ENCODE measurements around the gene UNC119. TPM values are rescaled to one million over a fixed set of nuclear protein-coding genes. Genes with fewer than 3 reads are reported as not detected.

Gene UNC119
- polyA plus RNA-seq, 3 donors: 12.5 to 16.6 (median 15.0) TPM

DNA sequence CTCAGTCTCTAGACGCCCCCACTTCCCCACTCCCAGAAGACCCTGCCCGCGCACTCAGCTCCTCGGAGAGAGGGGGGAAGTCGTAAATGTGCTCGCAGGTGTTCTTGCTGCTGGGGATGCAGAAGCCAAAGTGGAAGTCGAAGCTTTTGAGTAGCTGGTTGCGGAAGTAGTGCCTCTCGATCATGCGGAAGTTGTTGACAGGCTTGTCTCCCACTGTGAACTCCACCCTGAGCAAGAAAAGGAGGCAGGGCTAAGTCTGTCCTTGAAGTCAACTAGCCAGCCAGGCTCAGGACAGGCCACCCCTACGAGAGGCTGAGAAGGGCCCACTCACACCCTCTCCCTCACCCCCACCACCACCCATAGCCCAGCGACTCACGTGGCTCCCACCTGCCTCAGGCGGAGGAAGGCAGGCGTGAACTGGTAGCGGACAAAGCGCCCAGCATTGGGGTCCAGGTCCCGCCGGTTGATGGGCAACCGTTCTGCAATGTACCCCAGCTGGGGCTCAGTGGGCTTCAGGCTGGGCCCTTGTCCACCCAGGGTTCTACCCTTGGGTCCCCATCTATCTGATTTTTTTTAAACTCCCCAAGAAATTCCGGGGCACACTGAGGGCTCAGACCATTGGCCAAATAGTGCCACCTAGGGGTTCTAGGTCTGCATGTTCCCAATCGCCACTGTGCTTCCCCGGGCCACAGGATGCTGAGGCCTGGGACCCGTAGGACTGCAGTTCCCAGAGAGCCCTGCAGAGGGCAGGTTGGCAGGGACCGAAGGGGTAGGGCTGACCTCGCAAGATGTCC, 4.6 kb downstream of the UNC119 start:
- no peak overlapping the region for H3K27ac ChIP-seq (ENCODE audit: low read depth, low read length)

DNA sequence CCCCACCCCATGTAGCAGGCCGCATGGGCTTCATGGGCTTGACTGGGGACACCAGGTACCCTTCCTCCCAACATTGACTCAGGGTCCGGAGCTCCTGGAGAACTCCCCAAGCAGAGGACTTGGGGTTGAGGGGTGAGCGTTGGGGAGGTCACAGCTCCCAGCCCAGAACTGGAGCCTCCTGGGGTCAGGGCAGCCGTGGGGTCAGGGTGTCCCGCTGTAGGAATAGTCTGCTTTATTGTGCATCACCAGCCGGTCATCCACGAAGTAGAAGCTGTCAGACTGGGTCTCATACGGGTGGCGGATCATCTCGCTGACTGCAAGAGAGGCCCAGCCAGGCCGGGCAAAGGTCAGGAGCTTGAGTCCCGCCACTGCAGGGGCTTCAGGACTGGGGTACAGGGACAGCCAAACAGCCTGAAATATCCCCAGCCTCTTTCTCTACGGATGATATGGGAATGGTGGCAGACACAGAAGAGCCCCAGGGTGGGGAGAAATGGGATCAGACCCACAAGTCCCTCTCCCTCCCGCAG, 5.3 kb downstream of the UNC119 start:
- 86 to 91% (median 89%) methylated on average over 14 of the region's 14 CpGs for WGBS, 3 donors

More for the DNA sequence above, 4.6 kb downstream of the UNC119 start:
- 53 to 73% (median 64%) methylated on average over 26 of the region's 26 CpGs for WGBS, 3 donors

DNA sequence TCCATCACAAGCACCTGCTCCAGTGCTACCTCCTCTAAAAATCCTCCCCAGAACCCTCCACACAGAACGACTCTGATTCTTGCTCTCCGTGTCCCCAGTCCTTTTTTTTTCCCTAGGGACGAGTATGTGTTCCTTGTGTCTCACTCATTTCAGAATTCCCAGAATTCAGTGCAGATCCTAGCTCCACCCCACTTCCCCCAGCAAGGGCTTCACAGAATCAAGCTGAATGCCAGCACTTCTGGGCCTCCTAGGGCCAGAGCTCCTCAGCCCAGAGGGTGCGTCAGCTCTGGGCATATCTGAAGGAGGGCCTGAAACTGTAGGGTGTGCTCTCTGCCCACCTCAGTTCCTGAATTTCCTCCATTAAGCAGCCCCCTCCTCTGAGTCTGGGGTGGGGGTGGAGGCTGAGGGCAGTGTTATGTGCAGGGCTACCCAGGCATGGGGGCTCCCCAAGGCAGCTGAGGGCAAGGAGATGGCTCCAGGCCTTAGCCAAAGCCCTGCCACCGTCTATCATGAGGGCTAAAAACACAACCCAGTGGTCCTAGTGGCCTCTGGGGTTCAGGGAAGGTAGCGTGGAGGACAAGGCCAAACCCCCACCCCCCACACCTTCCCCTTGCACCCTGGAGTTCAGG, 6.5 kb downstream of the UNC119 start:
- 72 to 77% (median 73%) methylated on average over 6 of the region's 6 CpGs for WGBS, 3 donors
- H3K27ac ChIP-seq (ENCODE audit: low read depth, low read length): no peak overlapping the region

More for the DNA sequence above, 5.3 kb downstream of the UNC119 start:
- no peak overlapping the region for H3K27ac ChIP-seq (ENCODE audit: low read depth, low read length)

DNA sequence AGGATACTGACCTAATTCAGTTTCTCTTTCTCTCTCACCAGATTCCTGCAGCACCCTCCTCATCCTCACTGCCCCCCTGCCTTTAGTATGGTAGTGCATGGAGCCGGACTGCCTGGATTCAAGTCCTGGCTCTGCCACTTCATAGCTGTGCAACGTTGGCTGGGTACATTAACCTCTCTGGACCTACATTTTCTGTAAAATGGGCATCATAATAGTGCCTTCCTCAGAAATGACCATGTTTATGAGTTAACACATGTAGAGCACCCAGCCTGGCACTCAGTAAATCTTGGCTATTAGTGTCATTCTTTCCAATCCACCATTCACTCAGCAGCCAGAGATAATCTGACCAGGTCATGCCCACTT, 7.3 kb downstream of the UNC119 start:
- H3K27ac ChIP-seq (ENCODE audit: low read depth, low read length): no peak overlapping the region
- WGBS, 3 donors: 71 to 85% (median 80%) methylated on average over 2 of the region's 2 CpGs

DNA sequence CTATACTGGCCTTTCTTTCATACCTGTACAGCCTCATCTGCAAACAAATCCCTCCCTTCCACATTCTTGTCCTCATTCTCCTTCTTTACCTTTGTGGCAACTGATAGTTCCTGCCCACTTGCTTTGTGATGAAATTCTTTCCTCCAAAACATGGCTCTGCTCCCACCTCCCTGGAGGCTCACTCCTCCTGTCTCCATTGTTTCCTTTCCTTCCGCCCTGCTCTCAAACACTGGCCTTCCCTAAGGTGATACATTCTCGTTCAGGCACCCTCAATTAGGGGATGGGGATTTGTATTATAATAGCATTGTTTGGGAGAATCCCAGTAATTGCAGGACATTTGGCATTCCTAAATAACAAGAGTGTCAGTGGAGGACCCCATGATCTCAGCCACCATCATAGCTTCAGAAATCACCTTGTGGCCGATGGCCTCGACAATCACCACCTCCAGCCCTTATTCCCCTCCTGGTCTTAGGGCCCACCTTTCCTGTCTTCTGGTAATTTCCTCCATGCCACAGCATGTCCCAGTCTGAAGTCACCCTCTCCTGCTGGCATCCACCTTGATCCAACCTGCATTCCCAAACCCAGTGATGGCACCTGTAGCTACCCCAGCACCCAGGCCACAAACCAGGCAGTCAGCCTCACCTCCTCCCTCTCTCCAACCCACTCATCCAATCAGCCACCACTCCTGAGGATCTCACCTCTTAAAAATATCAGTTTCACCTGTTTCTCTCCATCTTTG, 7.9 kb downstream of the UNC119 start:
- no peak overlapping the region for H3K27ac ChIP-seq (ENCODE audit: low read depth, low read length)
- WGBS, 3 donors: 83 to 88% (median 86%) methylated on average over 4 of the region's 4 CpGs

DNA sequence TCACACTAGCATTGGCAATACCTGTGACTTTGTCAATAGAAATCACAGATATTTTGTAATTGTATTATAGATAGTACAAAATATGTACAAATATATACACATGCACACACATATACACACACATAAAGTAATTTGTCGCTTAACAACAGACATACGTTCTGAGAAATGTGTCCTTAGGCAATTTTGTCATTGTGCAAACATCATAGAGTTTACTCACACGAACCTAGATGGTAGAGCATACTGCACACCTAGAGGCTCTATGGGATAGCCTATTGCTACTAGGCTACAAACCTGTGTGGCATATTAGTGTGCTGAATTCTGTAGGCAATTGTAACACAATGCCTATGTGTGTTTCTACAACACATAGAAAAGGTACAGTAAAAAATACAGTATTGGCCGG, 11.0 kb downstream of the UNC119 start:
- 73 to 91% (median 88%) methylated on average over 4 of the region's 4 CpGs for WGBS, 3 donors
- no peak overlapping the region for H3K27ac ChIP-seq (ENCODE audit: low read depth, low read length)

DNA sequence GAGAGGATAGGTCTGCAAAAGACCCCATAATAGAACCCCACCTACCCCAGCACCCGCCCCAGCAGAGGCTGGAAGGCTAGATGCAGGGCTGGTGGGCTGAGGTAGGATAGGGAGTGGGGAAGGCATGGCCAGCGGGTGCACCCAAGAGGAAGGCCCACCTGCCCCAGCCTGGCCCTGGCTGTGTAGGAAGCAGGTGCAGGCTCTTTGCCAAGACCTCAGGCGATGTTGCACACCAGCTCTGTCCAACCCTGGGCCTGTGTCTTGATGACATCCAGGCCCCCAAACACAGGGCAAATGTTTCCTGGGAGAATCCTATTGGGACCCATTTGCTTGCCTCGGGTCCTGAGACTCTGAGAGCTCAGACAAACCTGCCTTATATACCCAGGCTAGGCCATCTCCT, 12.2 kb downstream of the UNC119 start:
- WGBS, 3 donors: 72 to 83% (median 81%) methylated on average over 4 of the region's 4 CpGs
- H3K27ac ChIP-seq (ENCODE audit: low read depth, low read length): no peak overlapping the region

DNA sequence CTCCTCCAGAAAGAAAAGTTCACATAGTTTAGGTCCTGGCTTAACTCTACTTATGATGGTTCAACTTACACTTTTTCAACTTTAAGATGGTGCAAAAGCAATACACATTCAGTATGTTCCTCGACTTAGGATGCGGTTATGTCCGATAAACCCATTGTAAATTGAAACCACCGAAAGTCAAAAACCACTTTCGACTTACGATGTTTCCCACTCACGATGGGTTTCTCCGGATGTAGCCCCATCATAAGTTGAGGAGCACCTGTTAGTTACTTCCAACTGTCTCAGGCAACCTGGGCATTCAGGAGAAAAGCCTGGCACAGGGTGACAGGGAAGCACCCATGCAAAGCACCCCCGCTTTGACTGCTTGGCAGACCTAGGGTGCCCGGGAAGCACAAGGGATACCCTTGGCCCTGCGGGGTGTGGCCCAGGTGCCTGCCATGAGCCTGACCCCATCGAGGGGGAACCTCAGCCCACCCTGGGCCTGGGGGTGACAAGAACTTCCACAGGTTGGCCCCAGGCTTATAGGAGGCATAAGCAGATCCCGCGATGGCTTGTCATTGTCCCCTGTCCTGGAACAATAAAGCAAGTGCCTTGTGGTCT, 14.0 kb downstream of the UNC119 start:
- no peak overlapping the region for H3K27ac ChIP-seq (ENCODE audit: low read depth, low read length)
- WGBS, 3 donors: 86 to 89% (median 87%) methylated on average over 14 of the region's 14 CpGs

DNA sequence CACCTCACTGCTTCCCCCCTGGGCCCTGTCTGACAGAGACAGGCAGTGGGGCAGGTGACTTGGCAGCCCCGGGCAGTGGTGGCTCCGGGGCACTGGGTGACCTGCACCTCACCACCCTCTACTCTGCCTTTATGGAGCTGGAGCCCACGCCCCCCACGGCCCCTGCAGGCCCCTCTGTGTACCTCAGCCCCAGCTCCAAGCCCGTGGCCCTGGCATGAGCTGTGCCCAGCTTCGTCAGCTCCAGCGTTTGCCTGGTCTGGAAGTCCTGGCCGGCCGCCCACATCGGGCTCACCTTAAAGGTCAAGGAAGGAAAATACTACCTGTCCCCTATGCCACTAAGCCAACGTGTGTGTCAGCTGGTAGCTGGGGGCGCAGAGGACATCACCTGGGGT, 15.2 kb downstream of the UNC119 start:
- H3K27ac ChIP-seq (ENCODE audit: low read depth, low read length): no peak overlapping the region
- WGBS, 3 donors: 49 to 80% (median 71%) methylated on average over 11 to 12 of the region's 12 CpGs

DNA sequence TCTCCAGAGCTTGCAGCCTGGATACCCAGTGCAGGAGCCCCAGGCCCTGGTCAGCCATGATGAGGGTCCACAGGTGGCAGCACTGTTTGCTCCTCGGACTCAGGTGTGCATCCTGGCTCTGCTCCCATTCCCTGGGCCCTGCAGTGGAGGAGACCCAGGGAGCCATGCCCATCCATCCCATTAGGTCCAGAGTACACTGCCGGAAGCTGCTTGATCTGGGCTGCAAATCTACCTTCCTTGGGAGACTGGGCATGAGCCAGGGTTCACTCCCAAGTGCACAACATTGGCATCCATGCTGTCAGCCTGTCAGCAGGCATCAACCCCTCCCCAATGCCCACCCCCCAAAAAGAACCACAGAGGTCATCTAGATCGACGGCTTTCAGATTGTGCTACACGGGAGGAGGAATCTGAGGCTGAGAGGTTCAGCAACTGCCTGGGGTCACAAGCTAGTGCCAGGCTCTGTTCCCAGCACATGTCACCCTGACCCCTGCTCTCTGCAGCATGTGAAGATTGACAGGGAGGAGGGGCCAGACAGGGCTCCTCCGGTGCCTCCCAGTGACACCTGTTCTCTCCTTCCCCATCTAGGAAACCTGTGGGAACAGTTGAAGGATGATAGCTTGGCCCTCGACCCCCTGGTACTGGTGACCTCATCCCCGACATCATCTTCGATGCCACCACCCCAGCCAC, 15.7 kb downstream of the UNC119 start:
- H3K27ac ChIP-seq (ENCODE audit: low read depth, low read length): no peak overlapping the region
- 53 to 68% (median 67%) methylated on average over 9 of the region's 9 CpGs for WGBS, 3 donors

DNA sequence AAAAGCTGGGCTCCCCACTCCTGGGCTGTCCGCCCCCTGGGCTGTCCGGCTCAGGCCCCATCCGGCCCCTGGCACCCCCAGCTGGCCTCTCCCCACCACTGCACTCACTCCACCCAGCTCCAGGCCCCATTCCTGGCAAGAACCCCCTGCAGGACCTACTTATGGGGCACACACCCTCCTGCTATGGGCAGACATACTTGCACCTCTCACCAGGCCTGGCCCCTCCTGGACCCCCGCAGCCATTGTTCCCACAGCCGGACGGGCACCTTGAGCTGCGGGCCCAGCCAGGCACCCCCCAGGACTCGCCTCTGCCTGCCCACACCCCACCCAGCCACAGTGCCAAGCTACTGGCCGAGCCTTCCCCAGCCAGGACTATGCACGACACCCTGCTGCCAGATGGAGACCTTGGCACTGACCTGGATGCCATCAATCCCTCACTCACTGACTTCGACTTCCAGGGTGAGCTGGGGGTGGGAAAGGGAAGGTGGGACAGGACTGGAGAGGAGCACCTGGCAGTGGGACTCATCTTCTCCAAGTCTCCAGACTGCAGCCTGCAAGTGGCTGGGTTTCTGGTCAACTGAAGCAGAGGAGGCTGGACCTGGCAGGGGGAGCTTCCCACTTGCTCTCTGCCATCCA, 17.6 kb downstream of the UNC119 start:
- H3K27ac ChIP-seq (ENCODE audit: low read depth, low read length): no peak overlapping the region
- WGBS, 3 donors: 86 to 87% (median 86%) methylated on average over 10 to 11 of the region's 11 CpGs

DNA sequence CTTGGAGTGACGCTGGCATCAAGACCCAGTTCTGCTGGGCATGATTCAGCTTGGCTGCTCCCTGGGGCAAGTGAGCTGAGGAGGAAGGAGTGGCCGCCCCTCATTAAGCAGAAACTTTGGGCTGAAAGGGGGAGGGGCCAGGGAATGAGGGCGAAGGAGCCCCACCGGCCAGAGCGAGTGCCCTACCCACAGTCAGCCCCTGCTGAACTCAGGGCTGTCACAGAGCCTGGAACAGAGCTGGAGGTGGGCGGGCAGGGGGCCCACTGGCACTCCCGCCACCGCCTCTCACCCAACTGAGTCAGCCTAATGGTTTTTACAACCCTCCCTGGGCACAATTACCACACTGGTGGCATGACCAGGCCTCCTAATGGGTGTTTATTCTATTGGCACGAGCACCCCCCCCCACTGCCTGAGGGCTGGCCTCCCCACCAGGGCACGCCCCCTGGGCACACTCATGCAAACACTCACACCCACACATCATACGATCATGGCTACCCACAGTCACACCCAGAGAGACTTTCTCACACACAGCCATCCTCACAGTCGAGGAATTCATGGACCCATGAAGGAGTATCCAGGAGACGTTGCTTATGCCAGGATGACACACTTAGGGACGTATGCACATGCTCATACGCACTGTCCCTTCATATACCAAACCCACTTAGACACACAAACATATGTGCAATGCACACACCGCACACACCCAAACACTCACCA, 19.2 kb downstream of the UNC119 start:
- no peak overlapping the region for H3K27ac ChIP-seq (ENCODE audit: low read depth, low read length)
- WGBS, 3 donors: 74 to 82% (median 81%) methylated on average over 16 of the region's 16 CpGs

DNA sequence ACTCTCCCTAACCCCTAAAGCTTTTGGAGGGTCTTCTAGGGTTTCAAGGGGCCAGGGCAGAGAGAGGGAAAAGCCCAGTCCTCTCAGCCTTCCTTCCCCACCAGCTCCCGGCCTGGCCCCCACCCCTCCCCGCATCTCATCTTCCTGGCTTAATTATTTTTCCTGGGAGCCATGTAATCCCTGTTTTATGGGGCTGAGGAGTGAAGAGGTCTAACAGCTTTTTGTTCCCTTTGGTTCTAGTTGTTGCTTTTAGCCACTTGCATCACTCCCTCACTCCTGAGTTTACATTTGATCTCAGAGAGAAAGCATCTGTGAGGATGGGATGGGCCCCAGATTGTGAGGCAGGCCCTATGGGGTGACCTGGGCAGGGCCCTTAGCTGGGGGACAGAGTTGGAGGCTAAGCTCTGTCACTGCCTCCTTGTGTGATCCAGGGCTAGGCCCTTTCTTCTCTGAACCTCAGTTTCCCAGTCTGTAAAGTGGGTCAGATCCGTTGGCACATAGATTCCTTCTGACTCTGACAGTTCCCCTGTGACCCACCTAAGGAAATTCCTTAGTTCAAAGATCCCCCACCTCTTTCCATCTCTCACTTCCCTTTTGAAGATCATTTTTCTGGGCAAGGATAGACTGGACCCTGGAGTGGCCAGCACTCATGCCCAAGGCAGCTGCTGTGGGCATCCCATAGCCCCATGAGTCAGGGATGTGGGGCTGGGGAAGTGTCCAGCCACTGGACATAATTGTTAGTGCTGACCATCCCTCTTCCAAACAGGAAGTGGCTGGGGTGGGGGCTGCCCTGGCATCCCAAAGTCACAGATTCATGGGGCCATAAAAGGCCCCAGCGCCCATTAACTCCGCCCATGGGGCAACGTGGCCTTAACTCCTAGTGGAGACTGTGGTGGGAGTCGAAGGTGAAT, 20.1 kb downstream of the UNC119 start:
- WGBS, 3 donors: 72 to 92% (median 78%) methylated on average over 7 of the region's 7 CpGs
- no peak overlapping the region for H3K27ac ChIP-seq (ENCODE audit: low read depth, low read length)

DNA sequence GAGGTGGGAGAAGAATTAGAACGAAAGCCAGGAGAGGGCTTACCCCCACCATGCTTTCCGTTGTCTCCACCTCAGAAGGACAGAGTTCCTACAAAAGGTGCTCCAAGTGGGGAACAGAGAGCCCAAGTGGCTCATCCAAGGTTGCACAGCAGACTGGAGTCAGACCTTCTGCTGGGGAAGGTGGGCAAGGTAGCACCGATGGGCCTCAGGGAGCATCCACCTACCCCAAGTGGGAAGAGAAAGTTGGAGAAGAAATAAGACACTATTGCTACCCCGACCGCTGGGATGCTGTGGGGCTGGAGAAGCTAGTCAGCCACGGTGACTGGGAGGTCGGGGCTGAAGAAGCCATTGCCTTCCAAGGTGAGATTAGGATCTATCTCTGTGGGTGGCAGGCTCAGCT, 21.5 kb downstream of the UNC119 start:
- H3K27ac ChIP-seq (ENCODE audit: low read depth, low read length): no peak overlapping the region
- WGBS, 3 donors: 76 to 80% (median 77%) methylated on average over 7 of the region's 7 CpGs

DNA sequence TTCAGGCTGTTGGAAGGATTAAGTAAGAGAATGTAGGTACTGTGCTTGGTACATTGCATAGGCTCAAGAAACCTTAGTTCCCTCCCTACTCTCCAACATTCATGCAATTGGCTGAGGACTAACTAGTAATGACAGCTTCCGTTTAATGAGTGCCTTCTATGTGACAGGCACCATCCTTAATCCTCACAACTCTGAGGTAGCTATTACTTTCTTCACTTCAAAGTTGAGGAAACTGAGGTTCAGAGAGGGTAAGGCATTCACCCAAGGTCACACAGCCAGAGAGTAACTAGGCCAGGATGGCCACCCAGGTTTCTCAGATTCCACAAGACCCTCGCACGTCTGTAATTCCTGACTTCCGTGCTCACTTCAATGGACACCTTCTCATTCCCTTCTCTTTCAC, 22.2 kb downstream of the UNC119 start:
- H3K27ac ChIP-seq (ENCODE audit: low read depth, low read length): no peak overlapping the region
- WGBS, 3 donors: 87 to 89% (median 88%) methylated on average over 4 of the region's 4 CpGs

DNA sequence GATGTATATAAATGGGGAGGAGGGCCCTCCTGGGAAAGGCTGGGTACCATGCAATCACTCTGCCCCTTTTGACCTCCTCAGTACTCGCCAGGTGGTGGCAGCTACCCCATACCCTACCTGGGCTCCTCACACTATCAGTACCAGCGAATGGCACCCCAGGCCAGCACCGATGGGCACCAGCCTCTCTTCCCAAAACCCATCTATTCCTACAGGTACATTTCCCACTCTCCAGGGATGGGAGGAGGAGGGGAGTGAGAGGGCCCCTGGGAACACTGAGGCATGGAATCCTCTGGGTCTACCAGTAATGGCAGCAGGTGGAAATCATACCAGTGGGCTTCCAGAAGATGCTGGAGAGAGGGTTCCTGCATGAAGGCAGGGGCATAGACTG, 23.4 kb downstream of the UNC119 start:
- H3K27ac ChIP-seq (ENCODE audit: low read depth, low read length): no peak overlapping the region
- WGBS, 3 donors: 90 to 95% (median 92%) methylated on average over 3 of the region's 3 CpGs

Data from adipose tissue (tissue), 3 donors.